Measurements from ENCODE around the gene HTR7.
"Not testable (repeated sequence)": the region's sequence is repeated elsewhere in the genome, so short reads cannot be mapped to it uniquely, and the experiment has no call there.

The HTR7 gene

GRCh38 chr10:90858461-90858968, 676 bp upstream of the HTR7 start:
- DNase-seq (ENCODE audit: low read depth): no peak

GRCh38 chr10:90856964-90857634, 740 bp downstream of the HTR7 start:
- DNase-seq (ENCODE audit: low read depth): no peak

- DNase-seq (ENCODE audit: low read depth): no peak
Observed at GRCh38 chr10:90856261-90856660, 1.6 kb downstream of the HTR7 start.

- no peak for DNase-seq (ENCODE audit: low read depth)
Observed at GRCh38 chr10:90855126-90855525, 2.7 kb downstream of the HTR7 start.

GRCh38 chr10:90849956-90850749, 7.7 kb downstream of the HTR7 start:
- no peak for DNase-seq (ENCODE audit: low read depth)

GRCh38 chr10:90847436-90847835, 10.4 kb downstream of the HTR7 start:
- DNase-seq (ENCODE audit: low read depth): no peak

- DNase-seq (ENCODE audit: low read depth): no peak
Observed at GRCh38 chr10:90846746-90847145, 11.1 kb downstream of the HTR7 start.

GRCh38 chr10:90845726-90846125, 12.1 kb downstream of the HTR7 start:
- no peak for DNase-seq (ENCODE audit: low read depth)

- no peak for DNase-seq (ENCODE audit: low read depth)
Observed at GRCh38 chr10:90842725-90843124, 15.1 kb downstream of the HTR7 start.

GRCh38 chr10:90837486-90837885, 20.4 kb downstream of the HTR7 start:
- DNase-seq (ENCODE audit: low read depth): no peak

- no peak for DNase-seq (ENCODE audit: low read depth)
Observed at GRCh38 chr10:90834326-90834725, 23.5 kb downstream of the HTR7 start.

- DNase-seq (ENCODE audit: low read depth): no peak
Observed at GRCh38 chr10:90832111-90832510, 25.7 kb downstream of the HTR7 start.

GRCh38 chr10:90822508-90822907, 35.3 kb downstream of the HTR7 start:
- DNase-seq (ENCODE audit: low read depth): no peak

GRCh38 chr10:90821864-90822263, 36.0 kb downstream of the HTR7 start:
- not testable (repeated sequence) for DNase-seq (ENCODE audit: low read depth)

- DNase-seq (ENCODE audit: low read depth): no peak
Observed at GRCh38 chr10:90819911-90820310, 37.9 kb downstream of the HTR7 start.

- no peak for DNase-seq (ENCODE audit: low read depth)
Observed at GRCh38 chr10:90818736-90819135, 39.1 kb downstream of the HTR7 start.

GRCh38 chr10:90817128-90817889, 40.5 kb downstream of the HTR7 start:
- DNase-seq (ENCODE audit: low read depth): no peak

GRCh38 chr10:90816466-90816865, 41.4 kb downstream of the HTR7 start:
- DNase-seq (ENCODE audit: low read depth): no peak

GRCh38 chr10:90813594-90814365, 44.1 kb downstream of the HTR7 start:
- DNase-seq (ENCODE audit: low read depth): no peak

- DNase-seq (ENCODE audit: low read depth): not testable (repeated sequence)
Observed at GRCh38 chr10:90807106-90807505, 50.7 kb downstream of the HTR7 start.

GRCh38 chr10:90806677-90807076, 51.2 kb downstream of the HTR7 start:
- no peak for DNase-seq (ENCODE audit: low read depth)

- DNase-seq (ENCODE audit: low read depth): no peak
Observed at GRCh38 chr10:90805206-90805605, 52.6 kb downstream of the HTR7 start.

Data from T-helper 22 cell (primary cell).